Adrenal gland (tissue), 19 donors: ENCODE results near the gene RFXANK. TPM values are rescaled to one million over a fixed set of nuclear protein-coding genes. Genes with fewer than 3 reads are reported as not detected.

ENCODE experiments used
- DNase-seq, 7 donors: peaks; one replicate each; pipeline ENCODE4 v3.0.0-alpha.2; 2019 to 2020
- H3K27ac ChIP-seq, 5 donors: fragments of 200-600 bp; sonication (generic) in 4 of 5; 1 replicate in 3 of 5; 2 replicates in 2 of 5; pipeline versions ENCODE4 v1.5.1 to v1.8.0; 2016 to 2020; ENCODE audit warnings: mild to moderate bottlenecking in 1 of 5
- H3K27me3 ChIP-seq: fragments of 200-600 bp; 2 replicates; pipeline ENCODE4 v1.8.0; 2021
- H3K36me3 ChIP-seq, 2 donors: fragments of 200-600 bp; replicated peaks in 1 of 2; 1 replicate in 1 of 2; 2 replicates in 1 of 2; pipeline versions ENCODE4 v1.5.1 to v1.8.0; 2018 to 2022
- H3K4me1 ChIP-seq, 2 donors: fragments of 200-600 bp; replicated peaks in 1 of 2; 1 replicate in 1 of 2; 2 replicates in 1 of 2; pipeline versions ENCODE4 v1.5.1 to v1.8.0; 2018 to 2021
- H3K4me3 ChIP-seq, 4 donors: fragments of 200-600 bp; sonication (generic) in 3 of 4; one replicate each; pipeline ENCODE4 v1.5.1; 2016 to 2018
- H3K9me3 ChIP-seq, 3 donors: fragments of 200-600 bp; sonication (generic) in 1 of 3; replicated peaks in 1 of 3; 1 replicate in 2 of 3; 2 replicates in 1 of 3; pipeline versions ENCODE4 v1.5.1 to v1.8.0; 2016 to 2021
- POLR2A ChIP-seq, 2 donors: fragments of 450-650 bp; IDR thresholded peaks; one replicate each; pipeline ENCODE4 v1.6.1; 2017; ENCODE audit warnings: antibody characterized with exemption in 2 of 2, mild to moderate bottlenecking in 2 of 2, moderate library complexity in 1 of 2
- WGBS, 4 donors: extraction: QIAGEN DNeasy Blood & Tissue Kit in 2 of 4; methylation state at CpG; one replicate each; pipeline versions ENCODE4 v1.1.5 to v1.1.7; 2013 to 2017; 5-methylcytosine and 5-hydroxymethylcytosine counted together
- intact Hi-C, 2 donors: fragments of 100-400 bp; cut with DNase I; formaldehyde crosslinking; loops; one replicate each; pipeline versions ENCODE4 v1.14.1 to v1.15.0; 2022 to 2023
- long read RNA-seq, 10 donors: library from polyadenylated mRNA in 3 of 10; unstranded in 2 of 10; stranded (forward) in 1 of 10; transcript quantifications; one replicate each; pipeline ENCODE4 v2.0.0 and lab custom pipeline, GENCODE V29; 2021 to 2026
- polyA plus RNA-seq, 3 donors: library from polyadenylated mRNA; stranded (reverse); fragments of 200-250 nt in 2 of 3; fragments of 350-450 nt in 1 of 3; fragmentation: Illumina TruSeq in 1 of 3; extraction: RNeasy Lipid Tissue Mini Kit (QIAGEN cat#74804) in 1 of 3; gene quantifications; one replicate each; pipeline ENCODE4 v1.2.3, GENCODE V29; 2013 to 2014
- total RNA-seq, 9 donors: library from RNA; depleted of rRNA in 4 of 9; stranded (reverse); fragments of >200 nt in 4 of 9; fragments of 120-200 nt in 1 of 9; fragmentation: NEBNext Ultra II Directional in 1 of 9; extraction: Animal tissue kit (Norgen Biotek cat#: 25700) in 1 of 9; gene quantifications; one replicate each; pipeline versions ENCODE4 v1.1.0 to v1.2.4, GENCODE V29; 2013 to 2023
- TF ChIP-seq, protein P1 (sequence below), 6 experiments: fragments of 450-650 bp in 4 of 6; fragments of 200-600 bp in 2 of 6; sonication (generic) in 1 of 6; IDR thresholded peaks; 1 replicate in 5 of 6; 2 replicates in 1 of 6; pipeline versions ENCODE4 v1.5.1 to v1.8.0; 2016 to 2021; ENCODE audit warnings: antibody characterized with exemption in 6 of 6, mild to moderate bottlenecking in 2 of 6, moderate library complexity in 1 of 6
- donor health status: healthy with polysubstance abuse.
- donor health status: Bipolar disorder and iron deficiency.
- donor health status: DM: yes; HTN: yes; CAD: no.
- donor health status: DM: no; HTN: no; CAD: no.
- donor health status: DM: no; HTN: no; CAD: no.
- donor health status: DM: yes; HTN: yes; CAD: no.

RFXANK gene
- total RNA-seq: 10 to 100 TPM; 28.0 to 79.9 (median 51.6) TPM
- 100 to 1,000 TPM in 2 of 3 donors, 10 to 100 TPM in 1; 21.7 to 195 (median 140) TPM for polyA plus RNA-seq
- long read RNA-seq, donor 1, partial matches to known transcripts: 0 of 15 reads
- long read RNA-seq, donor 1, other reads (novel, unspliced or antisense): 8 of 15 reads
- long read RNA-seq, donor 2, transcript RFXANK-203 (9 exons, 1,212 nt): major isoform, 5 of 13 reads
- long read RNA-seq, donor 2, partial matches to known transcripts: 8 of 13 reads
- long read RNA-seq, donor 2, other reads (novel, unspliced or antisense): 0 of 13 reads
- long read RNA-seq, donor 3, partial matches to known transcripts: 0 of 5 reads
- long read RNA-seq, donor 3, other reads (novel, unspliced or antisense): 0 of 5 reads
- long read RNA-seq, donor 4, transcript RFXANK-203 (9 exons, 1,212 nt): major isoform, 6 of 16 reads
- long read RNA-seq, donor 4, partial matches to known transcripts: 3 of 16 reads
- long read RNA-seq, donor 4, other reads (novel, unspliced or antisense): 4 of 16 reads
- long read RNA-seq, donor 5, transcript RFXANK-203 (9 exons, 1,212 nt): major isoform, 9 of 38 reads
- long read RNA-seq, donor 5, partial matches to known transcripts: 20 of 38 reads
- long read RNA-seq, donor 5, other reads (novel, unspliced or antisense): 7 of 38 reads
- long read RNA-seq, donor 6, partial matches to known transcripts: 2 of 8 reads
- long read RNA-seq, donor 6, other reads (novel, unspliced or antisense): 1 of 8 reads
- long read RNA-seq, donor 7, partial matches to known transcripts: 0 of 4 reads
- long read RNA-seq, donor 7, other reads (novel, unspliced or antisense): 0 of 4 reads
- long read RNA-seq, donor 8, transcript RFXANK-203 (9 exons, 1,212 nt): major isoform, 6 of 13 reads
- long read RNA-seq, donor 8, partial matches to known transcripts: 0 of 13 reads
- long read RNA-seq, donor 8, other reads (novel, unspliced or antisense): 5 of 13 reads
- long read RNA-seq, donor 9, partial matches to known transcripts: 0 of 2 reads
- long read RNA-seq, donor 9, other reads (novel, unspliced or antisense): 0 of 2 reads
- long read RNA-seq, donor 10, partial matches to known transcripts: 0 of 5 reads
- long read RNA-seq, donor 10, other reads (novel, unspliced or antisense): 0 of 5 reads

GRCh38 chr19:19192078-19192882, at the start of gene RFXANK, which contains the start of gene BORCS8:
Gene RFXANK (plus strand): TSS chr19:19192258. CDS start chr19:19193947, 1,689 bp downstream.
Gene BORCS8 (minus strand): TSS chr19:19192152. CDS start chr19:19192117, 35 bp downstream.
- Histone ChIP-seq H3K9me3 (no peaks in the 10 kb centered on the region), H3K36me3 (peaks cover 0 to 6% of the 10 kb centered on the region in 2 donors), H3K27ac (peak within 1 kb of the TSS; percentile 69 to 99 (median 98)), H3K27me3 (no peaks in the 10 kb centered on the region), H3K4me3 (peak within 1 kb of the TSS; percentile 54 to 88 (median 80)), H3K4me1 (peaks cover 9 to 40% of the 10 kb centered on the region in 2 donors)
- 0 to 1% (median 0%) methylated on average over 14 to 53 of the region's 53 CpGs for whole genome bisulfite sequencing, 4 donors
- peak; percentile 24 to 86 for TF ChIP-seq POLR2A (IDR thresholded peaks at IDR 0.05)
- TF ChIP-seq, protein P1, sequence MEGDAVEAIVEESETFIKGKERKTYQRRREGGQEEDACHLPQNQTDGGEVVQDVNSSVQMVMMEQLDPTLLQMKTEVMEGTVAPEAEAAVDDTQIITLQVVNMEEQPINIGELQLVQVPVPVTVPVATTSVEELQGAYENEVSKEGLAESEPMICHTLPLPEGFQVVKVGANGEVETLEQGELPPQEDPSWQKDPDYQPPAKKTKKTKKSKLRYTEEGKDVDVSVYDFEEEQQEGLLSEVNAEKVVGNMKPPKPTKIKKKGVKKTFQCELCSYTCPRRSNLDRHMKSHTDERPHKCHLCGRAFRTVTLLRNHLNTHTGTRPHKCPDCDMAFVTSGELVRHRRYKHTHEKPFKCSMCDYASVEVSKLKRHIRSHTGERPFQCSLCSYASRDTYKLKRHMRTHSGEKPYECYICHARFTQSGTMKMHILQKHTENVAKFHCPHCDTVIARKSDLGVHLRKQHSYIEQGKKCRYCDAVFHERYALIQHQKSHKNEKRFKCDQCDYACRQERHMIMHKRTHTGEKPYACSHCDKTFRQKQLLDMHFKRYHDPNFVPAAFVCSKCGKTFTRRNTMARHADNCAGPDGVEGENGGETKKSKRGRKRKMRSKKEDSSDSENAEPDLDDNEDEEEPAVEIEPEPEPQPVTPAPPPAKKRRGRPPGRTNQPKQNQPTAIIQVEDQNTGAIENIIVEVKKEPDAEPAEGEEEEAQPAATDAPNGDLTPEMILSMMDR (IDR thresholded peaks at IDR 0.05): peak in 1 of 6 experiments; percentile 14
- peak; percentile 99 to 100 (median 99) for DNase-seq
- intact Hi-C loops: loop anchor here in 1 of 2 donors (10.0 kb wide), 1 partner anchor 153 kb away; no protein-coding TSS in a partner anchor

DNA sequence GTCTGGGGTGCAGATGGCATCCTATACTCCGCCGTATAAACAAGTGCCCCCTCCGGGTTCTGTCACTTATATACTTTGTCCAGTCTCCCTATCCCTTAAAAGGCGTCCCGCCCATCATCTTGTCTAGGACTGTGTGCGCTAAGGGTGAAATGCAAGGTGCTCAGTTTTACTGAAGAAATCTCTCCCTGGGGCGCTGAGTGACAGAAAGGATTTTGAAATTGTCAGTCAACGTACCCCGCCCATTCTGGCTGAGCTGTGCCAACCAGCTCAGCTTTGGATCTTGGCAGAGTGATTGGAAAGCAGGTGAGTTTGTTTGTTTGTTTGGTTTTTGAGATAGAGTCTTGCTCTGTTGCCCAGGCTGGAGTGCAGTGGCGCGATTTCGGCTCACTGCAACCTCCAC, 49.7 kb upstream of the RFXANK start:
- Histone ChIP-seq H3K4me3 (no peak overlapping the region), H3K36me3 (no peaks in the 10 kb centered on the region), H3K27ac (no peak overlapping the region), H3K4me1 (peaks cover 4 to 6% of the 10 kb centered on the region in 2 donors), H3K9me3 (no peaks in the 10 kb centered on the region), H3K27me3 (no peaks in the 10 kb centered on the region)
- 86 to 91% (median 87%) methylated on average over 12 of the region's 12 CpGs for WGBS, 4 donors
- no peak for DNase-seq
- TF ChIP-seq POLR2A (IDR thresholded peaks at IDR 0.05): no peak
- TF ChIP-seq, protein P1 (IDR thresholded peaks at IDR 0.05): no peak
- intact Hi-C loops: loop anchor here (10.0 kb wide), 2 partner anchors 88 to 202 kb away; no protein-coding TSS in a partner anchor

GRCh38 chr19:19145281-19145680, 46.8 kb upstream of the RFXANK start:
- TF ChIP-seq, protein P1 (IDR thresholded peaks at IDR 0.05): no peak
- no peak for TF ChIP-seq POLR2A (IDR thresholded peaks at IDR 0.05)
- DNase-seq: no peak
- no peak overlapping the region for H3K4me3 ChIP-seq

More at GRCh38 chr19:19145281-19145680, 46.8 kb upstream of the RFXANK start:
- Histone ChIP-seq H3K4me1 (no peaks in the 10 kb centered on the region), H3K36me3 (no peaks in the 10 kb centered on the region), H3K27ac (no peak overlapping the region), H3K27me3 (no peaks in the 10 kb centered on the region), H3K9me3 (no peaks in the 10 kb centered on the region)
- WGBS, 4 donors: 74 to 83% (median 77%) methylated on average over 12 to 17 of the region's 17 CpGs
- intact Hi-C loops: loop anchor here (10.0 kb wide), 2 partner anchors 90 to 200 kb away; no protein-coding TSS in a partner anchor
